Adrenal gland (tissue), 5 donors: ENCODE results near the gene ZSCAN16.

Source experiments
- CTCF ChIP-seq, 6 experiments: fragments of 450-650 bp in 4 of 6; fragments of 200-600 bp in 2 of 6; sonication (generic) in 1 of 6; IDR thresholded peaks; 1 replicate in 5 of 6; 2 replicates in 1 of 6; pipeline versions ENCODE4 v1.5.1 to v1.8.0; 2016 to 2021; ENCODE audit warnings: antibody characterized with exemption in 6 of 6, mild to moderate bottlenecking in 2 of 6, moderate library complexity in 1 of 6
- POLR2A ChIP-seq, 2 donors: fragments of 450-650 bp; IDR thresholded peaks; one replicate each; pipeline ENCODE4 v1.6.1; 2017; ENCODE audit warnings: antibody characterized with exemption in 2 of 2, mild to moderate bottlenecking in 2 of 2, moderate library complexity in 1 of 2
- donor health status: DM: no; HTN: no; CAD: no.

- TF ChIP-seq POLR2A (IDR thresholded peaks at IDR 0.05) (no peak), CTCF (IDR thresholded peaks at IDR 0.05) (no peak)
Observed at GRCh38 chr6:28115799-28116198, 8.6 kb upstream of the ZSCAN16 start.
